NCI-H524 (cell line): ENCODE measurements around the gene MRPL43.

ENCODE experiments used
- DNase-seq, 2 experiments: peaks; one replicate each; lab custom pipeline; 2025; lab: John Stamatoyannopoulos, UW

The MRPL43 gene

GRCh38 chr10:100966887-100967286, 20.4 kb downstream of the MRPL43 start:
- no peak for DNase-seq

GRCh38 chr10:100965820-100966219, 21.5 kb downstream of the MRPL43 start:
- DNase-seq = no peak

- DNase-seq = no peak
Measured at GRCh38 chr10:100963826-100964225, 23.5 kb downstream of the MRPL43 start.

- no peak for DNase-seq
Measured at GRCh38 chr10:100962351-100963080, 24.8 kb downstream of the MRPL43 start.

GRCh38 chr10:100960251-100960650, 27.0 kb downstream of the MRPL43 start:
- DNase-seq = no peak

- no peak for DNase-seq
Measured at GRCh38 chr10:100948916-100949315, 38.4 kb downstream of the MRPL43 start.

GRCh38 chr10:100945754-100946153, 41.5 kb downstream of the MRPL43 start:
- DNase-seq = no peak

GRCh38 chr10:100943508-100943907, 43.8 kb downstream of the MRPL43 start:
- no peak for DNase-seq

- DNase-seq = no peak
Measured at GRCh38 chr10:100942229-100942628, 45.1 kb downstream of the MRPL43 start.

GRCh38 chr10:100939763-100940344, 47.4 kb downstream of the MRPL43 start:
- DNase-seq = no peak
